ENCODE measurements around the gene TMEM61. TPM values are rescaled to one million over a fixed set of nuclear protein-coding genes. Genes with fewer than 3 reads are reported as not detected.
"Not testable (repeated sequence)": the region's sequence is repeated elsewhere in the genome, so short reads cannot be mapped to it uniquely, and the experiment has no call there.

Gene TMEM61
- total RNA-seq, 1 experiment from 2014 or later, result not detected

DNA sequence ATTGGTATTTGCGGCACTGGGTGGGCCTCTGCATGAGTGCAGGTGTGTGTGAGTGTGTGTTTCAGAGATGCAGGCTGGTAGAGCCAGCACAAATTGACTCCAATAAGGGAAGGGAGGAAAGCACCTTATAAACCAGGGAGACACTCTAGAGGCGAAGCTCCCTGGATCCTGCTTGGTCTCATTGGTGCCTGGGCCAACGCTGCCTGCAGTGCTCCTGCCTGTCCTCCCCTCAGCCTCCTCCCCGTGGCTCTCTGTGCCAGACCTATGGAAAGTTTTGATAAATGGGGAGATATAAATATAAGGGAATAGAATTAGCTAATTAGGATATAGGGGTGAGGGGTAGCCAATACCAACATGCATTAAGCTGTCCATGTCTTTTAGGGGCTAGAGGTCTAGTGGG, 20.9 kb downstream of the TMEM61 start:
- DNase-seq (ENCODE audit: low read depth), result no peak

DNA sequence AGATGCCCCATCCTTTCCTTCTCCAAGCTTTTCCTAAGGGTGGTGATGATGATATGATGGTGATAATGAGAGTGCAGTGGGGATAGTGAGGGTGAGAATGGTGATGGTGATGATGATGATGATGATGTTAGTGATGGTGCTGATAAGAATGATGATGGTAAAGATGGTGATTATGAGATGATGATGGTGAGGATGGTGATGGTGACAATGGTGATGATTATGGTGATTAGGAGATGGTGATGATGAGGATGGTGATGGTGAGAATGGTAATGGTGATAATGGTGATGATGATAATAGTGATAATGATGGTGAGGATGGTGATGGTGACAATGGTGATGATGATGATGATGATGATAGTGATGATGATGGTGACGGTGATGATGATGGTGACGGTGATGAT, 22.3 kb downstream of the TMEM61 start:
- DNase-seq (ENCODE audit: low read depth), result no peak

DNA sequence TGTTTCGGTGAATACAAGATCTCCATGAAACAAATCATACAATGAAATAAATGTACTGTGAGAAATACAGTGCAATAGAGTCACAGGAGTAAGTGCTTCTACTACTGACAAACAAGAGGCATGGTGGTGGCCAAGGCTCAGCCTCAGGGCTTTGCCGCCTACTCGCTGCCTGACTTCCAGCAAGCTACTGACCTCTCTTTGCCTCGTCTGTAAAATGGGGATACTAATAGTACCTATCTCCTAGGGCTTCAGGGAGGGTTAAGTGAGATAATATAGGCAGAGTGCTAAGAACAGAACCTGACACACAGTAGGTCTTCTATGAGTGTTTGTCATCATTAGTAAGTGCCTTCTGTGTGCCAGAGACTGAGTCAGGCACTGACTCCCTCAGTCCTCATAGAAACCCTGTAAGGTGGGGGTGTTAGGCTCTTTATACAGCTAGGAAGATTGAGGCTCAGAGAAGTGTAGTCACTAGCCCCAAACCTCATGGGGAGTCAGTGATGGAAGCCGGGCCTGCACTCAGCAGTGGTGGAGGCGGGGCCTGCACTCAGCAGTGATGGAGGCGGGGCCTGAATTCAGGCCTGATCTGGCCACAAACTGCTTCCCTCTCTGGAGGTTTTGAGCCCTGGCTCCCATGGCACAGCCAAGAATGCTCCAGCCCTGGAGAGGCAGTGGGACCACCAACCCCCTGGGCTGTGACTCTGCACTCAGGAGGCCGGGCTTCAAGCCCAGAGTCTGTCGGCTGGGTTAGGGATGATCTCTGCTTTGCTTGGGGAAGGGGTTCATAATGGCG, 25.1 kb downstream of the TMEM61 start:
- no peak for DNase-seq (ENCODE audit: low read depth)

DNA sequence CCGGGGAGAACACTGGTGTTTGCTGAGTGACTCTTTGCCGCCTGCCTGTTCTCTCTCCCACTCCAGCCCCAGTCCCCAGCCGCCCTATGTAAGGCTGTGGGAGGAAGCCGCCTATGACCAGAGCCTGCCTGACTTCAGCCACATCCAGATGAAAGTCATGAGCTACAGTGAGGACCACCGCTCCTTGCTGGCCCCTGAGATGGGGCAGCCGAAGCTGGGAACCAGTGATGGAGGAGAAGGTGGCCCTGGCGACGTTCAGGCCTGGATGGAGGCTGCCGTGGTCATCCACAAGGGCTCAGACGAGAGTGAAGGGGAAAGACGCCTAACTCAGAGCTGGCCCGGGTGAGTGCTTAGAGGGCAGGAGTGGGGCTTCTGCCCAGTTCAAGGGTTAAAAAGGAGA, 26.5 kb downstream of the TMEM61 start:
- DNase-seq (ENCODE audit: low read depth), result no peak

DNA sequence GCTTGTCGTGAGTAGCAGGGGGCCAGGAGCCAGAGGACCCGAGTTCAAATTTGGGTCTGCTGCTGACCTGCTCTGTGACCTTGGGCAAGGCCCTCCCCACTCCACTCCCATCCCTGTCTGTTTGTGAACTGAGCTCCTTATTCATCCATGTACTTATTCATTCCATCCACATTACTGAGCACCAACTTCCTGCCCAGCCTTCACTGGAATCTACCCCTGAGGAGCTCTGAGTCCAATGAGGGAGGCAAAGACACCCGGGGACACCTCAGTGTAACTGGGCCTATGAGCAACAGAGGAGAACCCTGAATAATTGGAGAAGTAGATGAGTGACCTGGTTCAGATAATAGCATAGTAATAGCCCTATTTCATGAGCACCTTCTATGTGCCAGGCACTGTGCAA, 27.2 kb downstream of the TMEM61 start:
- DNase-seq (ENCODE audit: low read depth), result peak; percentile 37

DNA sequence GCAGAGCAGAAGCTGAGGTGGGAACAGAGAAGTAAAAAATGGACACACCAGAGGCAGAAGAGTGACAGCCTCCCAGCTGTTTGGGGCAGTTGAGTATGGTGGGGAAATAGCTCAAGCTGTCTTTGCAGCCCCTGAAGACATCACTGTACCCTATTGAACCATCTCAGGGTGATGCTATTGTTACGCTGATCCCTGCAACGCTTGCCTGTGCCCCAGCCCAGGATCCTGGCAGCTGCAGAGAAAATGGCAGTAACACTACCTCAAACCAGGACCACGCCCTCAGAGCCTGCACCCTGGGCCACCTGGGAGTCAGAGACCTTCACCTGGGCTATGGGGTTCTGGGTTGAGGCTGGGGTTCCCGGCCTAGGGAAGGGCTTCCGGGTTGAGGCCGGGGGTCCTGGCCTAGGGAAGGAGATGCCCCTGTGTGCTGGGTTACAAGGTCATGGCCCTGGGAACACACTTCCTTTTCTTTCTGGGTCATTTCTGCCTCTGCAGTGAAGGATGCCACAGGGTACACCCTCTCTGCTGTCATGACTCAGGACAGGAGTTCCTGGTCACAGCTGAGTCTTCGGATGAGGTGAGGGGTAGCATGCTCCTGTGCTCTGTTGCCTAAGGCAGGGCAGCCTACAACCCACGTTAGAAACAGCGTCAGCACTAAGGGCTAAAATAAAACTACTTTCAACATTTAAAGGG, 29.9 kb downstream of the TMEM61 start:
- DNase-seq (ENCODE audit: low read depth), result no peak

DNA sequence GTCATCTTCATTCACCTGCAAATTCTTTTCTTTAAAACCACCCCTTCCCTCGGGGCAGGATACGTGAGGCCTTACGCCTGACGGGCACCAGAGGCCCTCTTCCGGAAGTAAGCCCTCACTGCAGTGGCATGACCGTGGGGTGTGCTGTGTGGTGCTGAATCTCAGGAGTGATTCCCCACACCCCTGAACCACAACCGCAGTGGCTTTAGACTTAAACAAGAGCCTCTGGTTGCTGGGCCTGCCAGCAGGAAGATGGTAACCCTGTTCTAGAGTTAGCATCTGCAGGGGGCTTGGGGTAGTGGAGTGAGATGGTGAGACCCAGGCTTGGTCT, 30.4 kb downstream of the TMEM61 start:
- DNase-seq (ENCODE audit: low read depth), result no peak

DNA sequence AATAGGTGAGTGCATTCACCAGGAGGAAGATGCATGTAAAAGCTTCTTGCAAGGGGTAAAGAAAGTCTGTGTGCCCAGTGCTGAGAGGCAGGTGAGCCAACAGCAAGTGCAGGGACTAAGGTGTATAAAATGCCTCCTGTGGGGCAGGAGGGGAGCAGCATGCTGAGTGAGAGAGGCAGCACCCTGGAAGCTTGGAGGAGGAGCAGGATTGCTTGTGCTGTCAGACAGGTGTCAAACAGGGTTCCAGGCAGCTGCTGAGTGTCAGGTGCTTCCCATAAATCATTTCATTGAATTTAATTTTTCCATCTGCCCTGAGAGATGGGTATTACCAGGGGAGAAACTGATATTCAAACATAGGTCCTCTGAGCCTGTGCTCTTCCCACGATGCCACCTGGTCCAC, 32.2 kb downstream of the TMEM61 start:
- DNase-seq (ENCODE audit: low read depth), result no peak

DNA sequence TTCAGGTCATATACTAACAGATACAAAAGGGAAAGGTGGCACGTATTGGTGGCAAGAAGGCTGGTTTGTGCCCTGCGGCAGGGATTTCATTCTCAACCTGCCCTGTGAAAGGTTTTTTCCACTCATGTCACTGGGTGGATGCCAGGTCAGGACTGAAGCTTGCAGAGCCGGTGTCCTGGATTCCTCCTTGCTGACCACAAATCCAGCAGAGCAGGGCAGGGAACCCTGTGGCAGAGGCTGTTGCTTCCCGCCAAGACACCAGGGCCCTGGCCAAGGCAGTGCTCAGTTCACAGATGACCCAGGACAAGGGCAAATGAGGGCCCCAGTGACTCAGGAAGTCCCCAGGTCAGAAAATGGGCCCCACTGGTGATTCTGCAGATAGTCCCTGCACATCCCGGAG, 34.7 kb downstream of the TMEM61 start:
- no peak for DNase-seq (ENCODE audit: low read depth)

DNA sequence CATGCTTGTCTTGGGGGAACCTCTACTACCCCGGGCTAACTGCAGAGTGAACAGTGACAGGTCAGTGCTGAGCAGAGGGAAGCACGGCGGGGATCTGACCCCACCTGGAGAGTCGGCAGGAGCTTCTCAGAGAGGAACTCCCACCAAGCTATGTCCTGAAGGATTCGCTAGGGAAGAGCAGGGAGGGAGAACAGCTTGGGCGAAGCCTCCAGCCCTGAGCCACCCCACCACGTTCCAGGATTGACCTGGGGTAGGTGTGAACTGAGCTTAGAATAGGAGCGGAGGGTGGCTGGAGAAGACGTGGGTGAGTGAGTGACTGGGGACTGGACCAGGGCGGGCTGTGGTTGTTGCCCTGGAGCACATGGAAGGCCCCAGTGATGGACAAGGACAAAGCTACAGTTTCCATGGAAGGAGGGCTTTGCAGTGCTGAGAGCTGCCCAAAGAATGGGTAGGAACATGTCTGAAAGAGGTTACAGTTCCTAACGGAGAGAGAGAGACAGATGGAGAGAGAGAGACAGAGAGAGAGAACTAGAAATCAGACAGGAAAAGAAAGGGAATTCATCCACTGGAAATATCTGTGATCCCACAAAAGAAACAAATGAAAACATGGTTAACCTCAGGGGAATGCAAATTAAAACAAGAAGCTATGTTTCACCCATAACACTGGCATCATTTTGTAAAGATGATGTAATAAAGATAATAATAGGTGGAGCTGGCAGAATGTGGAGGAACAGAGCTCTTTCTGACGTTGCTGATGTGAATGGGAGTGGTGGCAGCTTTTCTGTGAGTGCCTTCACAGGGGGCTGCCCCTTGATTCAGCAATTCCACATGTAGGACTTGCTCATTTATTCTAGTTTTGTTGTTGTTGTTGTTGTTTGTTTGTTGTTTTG, 35.5 kb downstream of the TMEM61 start:
- no peak for DNase-seq (ENCODE audit: low read depth)

DNA sequence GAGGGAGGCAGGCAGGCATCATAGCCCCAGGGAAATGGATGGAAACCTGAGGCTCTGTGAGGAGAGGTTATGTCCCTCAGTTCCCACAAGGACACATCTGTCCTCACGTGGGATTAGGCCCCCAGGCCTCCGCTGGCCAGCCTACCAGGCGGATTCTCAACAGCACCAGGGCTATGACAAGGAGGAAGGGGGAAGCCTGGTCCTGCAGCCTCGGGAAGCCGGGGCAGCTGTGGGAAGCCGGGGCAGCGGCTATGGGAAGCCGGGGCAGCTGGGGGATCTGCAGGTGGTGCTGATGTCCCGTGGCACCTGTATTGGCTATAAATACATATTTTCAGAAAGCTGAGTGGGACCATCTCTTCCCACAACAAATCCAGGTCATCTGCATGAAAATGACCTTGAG, 38.0 kb downstream of the TMEM61 start:
- DNase-seq (ENCODE audit: low read depth), result no peak

DNA sequence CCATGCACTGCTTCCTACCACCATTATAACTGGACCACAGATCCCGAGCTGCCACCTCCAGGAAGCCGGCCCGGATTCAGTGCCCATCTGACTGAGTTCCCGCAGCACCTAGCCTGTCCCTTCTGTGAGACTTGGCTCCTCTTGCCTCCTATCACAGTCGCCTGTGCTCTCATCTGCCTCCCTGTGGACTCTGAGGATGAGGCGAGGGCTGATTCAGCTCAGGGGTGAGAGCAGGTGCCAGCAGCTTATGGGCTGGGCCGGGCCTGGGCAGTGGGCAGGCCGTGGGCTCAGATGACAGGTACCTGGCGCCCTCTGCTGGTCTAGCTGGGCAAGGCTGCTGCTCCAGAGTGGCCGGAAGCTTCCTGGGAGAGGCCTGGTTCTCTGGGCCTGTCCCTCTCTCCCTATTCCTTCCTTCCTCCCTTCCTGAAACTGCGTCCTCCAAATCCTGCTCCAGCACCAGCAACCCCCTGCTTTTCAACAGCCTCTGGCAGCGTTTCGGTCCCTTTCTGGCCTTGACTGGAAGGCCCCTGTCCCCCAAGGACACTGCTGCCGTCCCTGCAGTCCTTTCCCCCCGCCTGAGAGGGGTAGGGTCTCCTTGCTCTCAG, 41.6 kb downstream of the TMEM61 start:
- DNase-seq (ENCODE audit: low read depth), result peak; percentile 83

DNA sequence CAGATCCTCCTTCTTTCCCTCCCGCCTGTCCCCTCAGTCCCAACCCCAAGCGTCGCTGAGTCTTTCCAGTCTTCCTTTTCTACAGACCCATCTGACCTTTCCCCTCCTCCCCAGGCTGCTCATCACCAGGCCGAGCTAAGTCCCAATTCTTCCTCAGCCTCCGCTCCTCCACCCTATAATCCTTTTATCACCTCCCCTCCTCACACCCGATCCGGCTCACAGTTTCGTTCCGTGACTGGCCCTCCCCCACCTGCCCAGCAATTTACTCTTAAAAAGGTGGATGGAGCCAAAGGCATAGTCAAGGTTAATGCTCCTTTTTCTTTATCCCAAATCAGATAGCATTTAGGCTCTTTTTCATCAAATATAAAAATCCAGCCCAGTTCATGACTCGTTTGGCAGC, 43.7 kb downstream of the TMEM61 start:
- DNase-seq (ENCODE audit: low read depth), result not testable (repeated sequence)

DNA sequence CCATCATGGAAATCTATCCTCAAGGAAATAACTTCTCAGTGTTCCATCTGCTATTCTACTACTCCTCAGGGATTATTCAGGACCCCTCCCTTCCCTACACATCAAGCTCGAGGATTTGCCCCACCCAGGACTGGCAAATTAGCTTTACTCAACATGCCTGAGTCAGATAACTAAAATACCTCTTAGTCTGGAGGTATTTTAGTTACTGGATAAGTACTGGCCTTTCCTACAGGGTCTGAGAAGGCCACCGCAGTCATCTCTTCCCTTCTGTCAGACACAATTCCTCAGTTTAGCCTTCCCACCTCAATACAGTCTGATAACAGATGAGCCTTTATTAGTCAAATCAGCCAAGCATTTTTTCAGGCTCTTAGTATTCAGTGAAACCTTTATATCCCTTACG, 46.3 kb downstream of the TMEM61 start:
- DNase-seq (ENCODE audit: low read depth), result not testable (repeated sequence)

DNA sequence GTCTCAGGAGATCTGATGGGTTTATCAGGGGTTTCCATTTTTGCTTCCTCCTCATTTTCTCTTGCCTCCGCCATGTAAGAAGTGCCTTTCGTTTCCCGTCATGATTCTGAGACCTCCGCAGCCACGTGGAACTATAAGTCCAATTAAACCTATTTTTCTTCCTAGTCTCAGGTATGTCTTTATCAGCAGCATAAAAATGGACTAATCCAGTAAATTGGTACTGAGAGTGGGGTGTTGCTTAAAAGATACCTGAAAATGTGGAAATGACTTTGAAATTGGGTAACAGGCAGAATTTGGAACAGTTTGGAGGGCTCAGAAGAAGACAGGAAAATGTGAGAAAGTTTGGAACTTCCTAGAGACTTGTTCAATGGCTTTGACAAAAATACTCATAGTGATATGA, 50.7 kb downstream of the TMEM61 start:
- DNase-seq (ENCODE audit: low read depth), result not testable (repeated sequence)

DNA sequence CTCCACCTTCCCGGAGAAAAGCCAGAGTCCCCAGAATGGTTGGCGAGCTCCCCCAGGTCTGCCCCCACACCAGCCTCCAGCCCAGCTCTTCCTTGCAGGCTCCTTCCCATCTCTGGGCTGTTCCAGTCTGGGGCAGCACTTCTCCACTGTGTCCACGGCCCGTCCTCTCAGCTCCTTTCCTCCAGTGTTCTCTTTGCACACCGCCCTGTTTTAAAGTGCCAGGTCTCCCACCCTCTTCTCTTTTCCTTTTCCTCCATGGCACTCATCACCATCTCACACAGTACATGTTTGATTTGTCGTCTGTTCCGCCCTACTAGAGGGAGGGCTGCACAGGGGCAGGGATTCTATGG, 52.8 kb downstream of the TMEM61 start:
- DNase-seq (ENCODE audit: low read depth), result no peak

DNA sequence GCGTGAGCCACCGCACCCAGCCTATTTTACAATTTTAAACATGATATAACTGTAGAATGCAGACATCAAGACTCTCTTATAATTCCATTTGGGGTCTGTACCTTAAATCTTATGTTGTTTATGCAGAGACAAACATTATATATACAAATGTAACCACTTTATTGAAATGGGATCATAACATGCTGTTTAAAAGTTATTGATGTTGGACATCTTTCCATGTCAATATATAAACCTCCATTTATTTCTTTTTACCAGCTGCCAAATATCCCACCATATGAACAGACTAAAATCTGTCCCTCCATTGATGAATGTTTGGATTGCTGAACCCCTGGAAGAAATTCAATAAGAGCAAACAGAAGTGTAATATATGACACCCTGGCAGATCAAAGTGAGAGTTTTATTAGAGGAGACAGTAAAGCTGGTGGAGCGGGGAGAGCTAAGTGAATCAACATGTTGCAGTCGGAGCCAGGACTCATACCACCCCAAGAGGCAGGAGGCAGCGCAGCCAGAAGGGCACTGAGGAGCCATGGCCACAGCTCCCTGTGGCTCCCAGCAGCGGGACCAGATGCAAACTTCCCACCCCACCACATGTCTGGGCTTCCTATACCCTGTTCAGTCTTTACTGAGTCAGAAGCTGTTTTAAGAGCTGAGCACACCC, 54.2 kb downstream of the TMEM61 start:
- DNase-seq (ENCODE audit: low read depth), result no peak

DNA sequence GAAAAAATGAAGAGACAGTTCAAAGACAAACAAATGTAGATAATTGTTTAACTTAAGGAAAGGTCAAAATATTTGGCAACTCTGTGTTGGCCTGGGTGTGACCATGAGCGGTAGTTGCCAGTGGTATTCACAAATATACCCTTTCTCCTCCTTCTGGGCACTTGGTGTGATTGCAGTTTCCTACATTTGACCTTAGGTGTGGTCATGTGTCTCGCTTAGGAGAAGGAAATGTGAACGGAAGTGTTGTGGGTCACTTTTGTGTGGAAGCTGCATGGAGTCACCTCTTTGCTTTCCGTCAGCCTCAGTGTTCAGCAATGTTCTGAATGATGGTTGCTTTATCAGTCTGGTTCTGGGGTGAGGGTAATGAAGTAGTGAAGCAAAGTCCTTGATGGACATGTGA, 55.5 kb downstream of the TMEM61 start:
- no peak for DNase-seq (ENCODE audit: low read depth)

DNA sequence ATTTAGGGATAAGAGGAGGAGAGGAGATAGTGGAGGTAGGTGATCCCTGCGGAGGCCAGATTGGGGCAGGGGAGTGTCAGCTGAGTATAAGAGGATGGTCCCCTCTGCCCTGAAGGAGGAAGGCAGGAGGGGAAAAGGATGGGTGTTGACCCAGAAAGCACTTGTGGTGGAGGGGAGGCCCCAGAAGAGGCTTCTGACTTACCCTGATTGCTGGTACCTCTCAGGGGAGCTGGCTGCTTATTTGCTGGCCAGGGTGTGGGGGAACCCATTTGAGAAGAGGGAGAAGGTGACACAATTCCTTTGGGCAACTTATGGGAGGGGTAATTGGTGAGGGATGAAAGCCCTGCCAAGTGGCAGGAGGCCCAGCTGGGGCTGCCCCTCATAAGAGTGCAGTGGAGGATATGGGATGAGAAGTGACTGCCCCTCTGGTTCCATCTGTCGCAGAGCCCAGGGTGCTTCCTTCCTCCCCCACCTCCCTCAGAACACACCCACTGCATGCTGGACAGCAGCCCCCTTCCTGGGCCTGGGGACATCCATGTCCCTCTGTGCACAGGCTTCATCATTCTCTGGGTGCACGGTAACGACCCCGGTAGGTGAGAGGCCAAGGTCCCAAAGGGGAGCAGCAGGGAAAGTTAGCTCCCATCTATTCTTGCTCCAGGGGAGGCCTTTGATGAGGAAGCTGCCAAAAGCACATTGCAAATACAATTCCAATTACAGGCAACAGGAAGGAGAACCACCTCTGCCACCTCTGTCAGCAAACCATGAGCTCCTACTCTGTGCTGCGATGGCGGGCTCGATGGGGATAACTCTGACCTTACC, 57.5 kb downstream of the TMEM61 start:
- DNase-seq (ENCODE audit: low read depth), result no peak

DNA sequence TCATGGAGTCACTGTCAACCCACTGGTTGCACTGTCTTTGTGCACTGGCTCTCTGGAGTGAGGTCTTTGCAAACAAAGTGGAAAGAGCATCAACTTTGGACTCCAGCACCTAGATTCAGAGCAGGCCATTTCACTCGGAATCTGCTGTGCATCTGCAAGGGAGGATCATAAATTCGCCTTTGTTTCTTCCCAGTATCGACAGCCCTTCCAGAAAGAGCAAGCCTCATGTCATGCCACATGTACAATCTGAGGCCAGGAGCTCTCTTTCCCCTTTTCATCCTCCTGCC, 58.1 kb downstream of the TMEM61 start:
- DNase-seq (ENCODE audit: low read depth), result no peak

DNA sequence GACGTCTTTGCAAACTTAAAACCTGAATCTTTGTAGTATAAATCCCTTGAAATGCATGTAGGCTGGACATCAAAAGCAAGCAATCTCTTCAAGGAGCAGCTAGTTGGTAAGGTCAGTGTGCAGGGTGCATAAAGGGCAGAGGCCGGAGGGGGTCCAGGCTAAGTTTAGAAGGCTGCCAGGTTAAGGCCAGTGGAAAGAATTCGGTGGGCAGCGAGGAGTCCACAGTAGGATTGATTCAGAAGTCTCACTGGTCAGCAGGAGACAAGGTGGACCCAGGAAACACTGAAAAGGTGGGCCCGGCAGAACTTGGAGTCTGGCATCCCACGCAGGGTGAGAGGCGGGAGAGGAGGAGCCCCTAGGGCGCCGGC, 58.5 kb downstream of the TMEM61 start:
- no peak for DNase-seq (ENCODE audit: low read depth)

Data from RPMI7951 (cell line).